ENCODE data around the gene TLL2. TPM values are rescaled to one million over a fixed set of nuclear protein-coding genes. Genes with fewer than 3 reads are reported as not detected.

Gene TLL2
- total and polyA plus RNA-seq, 2 of the 4 experiments (the other 2 are of a cell fraction) = under 0.01 to 0.05 TPM

GRCh38 chr10:96338279-96338925, 175.3 kb downstream of the TLL2 start:
- H3K4me2 ChIP-seq (ENCODE audit: low read depth, low read length) = no peak overlapping the region
- H2AK5ac ChIP-seq (ENCODE audit: low read depth, low read length) = no peak overlapping the region
- H3K4ac ChIP-seq (ENCODE audit: low read depth, low read length) = no peak overlapping the region
- H2BK20ac ChIP-seq (ENCODE audit: low read depth, low read length) = no peak overlapping the region
- no peaks in the 10 kb centered on the region for H3K79me1 ChIP-seq (ENCODE audit: low read depth in 1 of 2, low read length in 2 of 2)
- DNase-seq = no peak
- H4K20me1 ChIP-seq (ENCODE audit: insufficient read depth, low read length) = no peaks in the 10 kb centered on the region
- CTCF ChIA-PET = no interaction called here
- H3K9me1 ChIP-seq (ENCODE audit: insufficient read depth, low read length) = no peaks in the 10 kb centered on the region
- in situ Hi-C loops (cut with MboI; ENCODE audit: low sequenced_read_pairs) (no loop called here), dilution Hi-C loops (cut with HindIII; ENCODE audit: low sequenced_read_pairs, unreplicated experiment) (no loop called here), intact Hi-C loops (cut with micrococcal nuclease) (no loop called here)
- H3K4me1 ChIP-seq (ENCODE audit: control insufficient read depth, insufficient read depth, low read length) = no peaks in the 10 kb centered on the region
- no peak overlapping the region for H2BK15ac ChIP-seq (ENCODE audit: low read depth, low read length)
- no peak for ATAC-seq (ENCODE audit: low read depth)
- H4K91ac ChIP-seq (ENCODE audit: insufficient read depth, low read depth, low read length) = no peak overlapping the region
- H3K9ac ChIP-seq (ENCODE audit: low read depth, low read length) = no peak overlapping the region
- POLR2A ChIA-PET (ENCODE audit: unreplicated experiment) = no interaction called here
- H4K5ac ChIP-seq (ENCODE audit: low read depth, low read length) = no peak overlapping the region
- no peak overlapping the region for H3K27ac ChIP-seq (ENCODE audit: insufficient read depth, low read length)
- no TSS peak for BruUV-seq (replicated peaks)
- no peak overlapping the region for H2AFZ ChIP-seq (replicated peaks; ENCODE audit: low read length, poor library complexity)
- no peak overlapping the region for H3K4me3 ChIP-seq (ENCODE audit: insufficient read depth, low read depth, low read length)
- H3K27me3 ChIP-seq (ENCODE audit: control insufficient read depth, insufficient read depth, low read length) = no peaks in the 10 kb centered on the region; the same call in none of the 2 replicates
- H4K8ac ChIP-seq (ENCODE audit: low read depth in 2 of 2, low read length in 2 of 2) = no peak overlapping the region
- TF ChIP-seq SMC3 (IDR thresholded peaks at IDR 0.05; ENCODE audit: low read depth, low read length) (no peak), MXI1 (IDR thresholded peaks at IDR 0.05; ENCODE audit: borderline replicate concordance, low read depth, low read length) (no peak), BHLHE40 (IDR thresholded peaks at IDR 0.05; ENCODE audit: low read depth, low read length) (no peak), RCOR1 (IDR thresholded peaks at IDR 0.05; ENCODE audit: insufficient replicate concordance, low read length) (no peak), CHD1 (IDR thresholded peaks at IDR 0.05; ENCODE audit: low read depth, low read length) (no peak), RFX5 (IDR thresholded peaks at IDR 0.05; ENCODE audit: low read depth, low read length) (no peak), USF2 (IDR thresholded peaks at IDR 0.05; ENCODE audit: low read depth, low read length) (no peak), NFE2L2 (IDR thresholded peaks at IDR 0.05; ENCODE audit: low read depth, low read length) (no peak), MAZ (IDR thresholded peaks at IDR 0.05; ENCODE audit: borderline replicate concordance, low read depth, low read length) (no peak), POLR2A (IDR thresholded peaks at IDR 0.05; ENCODE audit: low read depth, low read length) (no peak), CEBPB (IDR thresholded peaks at IDR 0.05; ENCODE audit: low read depth, low read length) (no peak), CTCF (conservative IDR thresholded peaks at IDR 0.05; ENCODE audit: low read depth, low read length) (no peak), ELK1 (IDR thresholded peaks at IDR 0.05; ENCODE audit: borderline replicate concordance, low read depth, low read length) (no peak)
- no peak overlapping the region for H3K18ac ChIP-seq (ENCODE audit: low read depth, low read length)
- H2BK5ac ChIP-seq (ENCODE audit: low read depth, low read length, poor library complexity, severe bottlenecking) = no peak overlapping the region
- no CpG with 5 or more reads among the region's 5 CpGs for WGBS, 2 experiments (ENCODE audit: extremely low coverage in 2 of 2, insufficient read length in 1 of 2)
- H3K36me3 ChIP-seq (ENCODE audit: control insufficient read depth, insufficient read depth, low read length) = no peaks in the 10 kb centered on the region
- no peak overlapping the region for H3K23ac ChIP-seq (ENCODE audit: low read depth, low read length)
- H3K56ac ChIP-seq (ENCODE audit: extremely low read depth, insufficient read depth, low read length) = no peak overlapping the region
- H3K9me3 ChIP-seq (ENCODE audit: control insufficient read depth, insufficient read depth, low read length) = no peaks in the 10 kb centered on the region
- no peak overlapping the region for H2BK120ac ChIP-seq (ENCODE audit: low read depth, low read length)
- no peak overlapping the region for H2AK9ac ChIP-seq (replicated peaks; ENCODE audit: low read depth, low read length, poor library complexity)
- no peak overlapping the region for H3K14ac ChIP-seq (replicated peaks; ENCODE audit: low read depth, low read length)
